H1 (cell line): ENCODE results near the gene VGLL1. TPM values are rescaled to one million over a fixed set of nuclear protein-coding genes. Genes with fewer than 3 reads are reported as not detected.

Source experiments
- CEBPB ChIP-seq: IDR thresholded peaks from 2 replicates; pipeline ENCODE4 v1.6.1; 2012; ENCODE audit warnings: low read depth, low read length
- HDAC6 ChIP-seq: IDR thresholded peaks from one replicate; pipeline ENCODE4 v1.7.1; 2012; ENCODE audit warnings: low read depth, mild to moderate bottlenecking, inconsistent platforms, low read length, moderate library complexity
- KDM5A ChIP-seq: fragments of 200-600 bp; IDR thresholded peaks from 2 replicates; pipeline ENCODE4 v1.7.1; 2012; ENCODE audit warnings: mild to moderate bottlenecking, low read length, inconsistent platforms, mixed read lengths
- RXRA ChIP-seq: IDR thresholded peaks from 2 replicates; pipeline ENCODE4 v1.6.1; 2011; ENCODE audit warnings: low read depth, mild to moderate bottlenecking, low read length, moderate library complexity; ENCODE audit not compliant: insufficient read depth
- YY1 ChIP-seq: IDR thresholded peaks from 2 replicates; pipeline ENCODE4 v1.6.1; 2011; ENCODE audit warnings: low read depth, mild to moderate bottlenecking, low read length
- ZNF274 ChIP-seq: IDR thresholded peaks from 2 replicates; pipeline ENCODE4 v1.7.0; 2012; ENCODE audit warnings: low read length, borderline replicate concordance; ENCODE audit errors: extremely low read depth
- polyA plus RNA-seq, 7 experiments: library from polyadenylated mRNA; depleted of rRNA in 3 of 7; stranded (reverse) in 5 of 7; unstranded in 2 of 7; fragments of >200 nt in 5 of 7; fragments of 200-250 nt in 2 of 7; gene quantifications; 1 replicate in 5 of 7; 2 replicates in 1 of 7; 4 replicates in 1 of 7; pipeline versions ENCODE4 v1.2.1 to v1.2.3, GENCODE V29; 2011 to 2013; ENCODE audit warnings: missing spikeins in 2 of 7, mixed read lengths in 2 of 7
- total RNA-seq: library from RNA; stranded (reverse); fragmentation: NEBNext Ultra II Directional; extraction: Animal tissue kit (Norgen Biotek cat#: 25700); gene quantifications from 2 replicates; pipeline ENCODE4 v1.2.1, GENCODE V29; 2021

VGLL1 gene
- total and polyA plus RNA-seq, 2 of the 8 experiments (the other 6 are each of a cell fraction or from before 2014, with no cell fraction given) = not detected

DNA sequence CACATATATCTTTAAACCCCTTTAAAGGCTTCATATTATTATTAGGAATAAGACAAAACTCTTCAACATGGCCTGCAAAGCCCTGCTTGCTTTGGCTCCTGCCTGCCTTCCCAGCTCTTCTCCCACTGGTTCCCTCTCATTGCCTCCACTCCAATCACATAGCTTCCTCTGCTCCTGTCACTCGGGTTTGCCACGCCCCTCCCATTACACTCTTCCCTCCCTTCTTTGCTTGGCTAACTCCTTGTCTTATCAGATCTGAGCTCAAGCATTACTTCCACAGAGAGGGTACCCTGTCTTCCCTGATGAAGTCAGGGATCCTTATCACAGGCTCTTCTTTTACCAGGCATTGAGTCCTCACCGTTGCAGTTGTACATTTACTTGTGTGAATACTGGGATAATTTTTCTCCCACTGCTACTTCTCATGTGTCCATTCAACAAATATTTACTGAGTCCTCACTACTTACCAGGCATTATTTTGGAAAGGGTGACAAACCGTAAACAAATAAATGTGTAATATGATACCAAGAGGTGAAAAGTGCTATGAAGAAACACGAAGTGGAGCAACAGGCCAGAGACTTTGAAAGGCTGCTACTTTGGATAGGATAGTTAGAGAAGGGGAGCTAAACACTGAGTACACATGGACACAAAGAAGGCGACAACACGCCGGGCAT is 3.2 kb upstream of the VGLL1 start (continued):
- TF ChIP-seq RXRA (no peak), KDM5A (no peak), YY1 (no peak), ZNF274 (no peak), CEBPB (no peak), HDAC6 (no peak)
